GM11168 (cell line): ENCODE measurements around the gene ASCC1.

Source experiments
- in situ Hi-C: fragments of 300-500 bp; cut with MboI; formaldehyde crosslinking; loops from one replicate; pipeline ENCODE4 v1.12.0; 2022; ENCODE audit warnings: low sequenced_read_pairs; ENCODE audit not compliant: unreplicated experiment

ASCC1 gene

DNA sequence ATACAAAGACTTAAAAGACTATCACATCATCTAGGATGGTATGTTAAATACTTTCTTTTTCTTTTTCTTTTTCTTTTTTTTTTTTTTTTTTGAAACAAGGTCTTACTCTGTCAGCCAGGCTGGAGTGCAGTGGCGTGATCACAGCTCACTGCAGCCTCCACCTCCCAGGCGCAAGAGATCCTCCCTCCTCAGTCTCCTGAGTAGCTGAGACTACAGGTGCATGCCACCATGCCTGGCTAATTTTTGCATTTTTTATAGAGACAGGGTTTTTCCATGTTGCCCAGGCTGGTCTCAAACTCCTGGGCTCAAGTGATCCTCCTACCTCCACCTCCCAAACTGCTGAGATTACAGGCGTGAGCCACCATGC, 108.1 kb downstream of the ASCC1 start:
- in situ Hi-C loops: loop anchor here (25.0 kb wide), 1 partner anchor 229 kb away; no protein-coding TSS in a partner anchor

DNA sequence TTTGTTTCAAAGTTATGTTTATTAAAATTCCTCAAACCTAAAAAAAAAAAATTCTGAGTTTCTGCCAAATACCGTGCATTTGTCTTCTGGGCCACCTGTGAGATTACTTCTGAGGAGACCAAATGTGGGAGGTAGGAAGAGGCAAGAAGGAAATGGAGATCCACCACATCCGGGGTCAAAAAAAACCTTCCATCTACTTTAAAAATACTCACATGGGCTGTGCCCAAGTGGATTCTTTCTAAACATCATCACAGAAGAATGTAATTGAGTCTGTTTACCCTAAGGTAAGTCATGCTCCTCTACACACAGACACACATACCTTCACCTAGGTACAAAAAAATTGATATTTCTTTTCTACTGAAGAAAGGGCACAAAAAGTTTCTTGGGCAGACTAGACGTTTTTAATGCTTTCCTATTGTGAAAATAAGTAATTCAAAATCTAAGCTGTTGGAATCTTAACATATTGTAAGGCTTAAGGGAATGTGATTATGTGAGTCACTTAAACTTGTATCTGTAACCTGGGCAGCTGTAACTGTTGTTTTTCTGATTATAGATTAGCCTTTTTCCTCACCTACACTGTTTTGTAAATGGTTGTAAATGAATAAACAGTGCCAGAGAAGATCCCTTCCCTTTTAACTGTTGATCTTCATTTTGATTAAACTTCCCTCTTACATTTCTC, 108.6 kb downstream of the ASCC1 start:
- in situ Hi-C loops: loop anchor here (25.0 kb wide), 1 partner anchor 230 kb away; no protein-coding TSS in a partner anchor

DNA sequence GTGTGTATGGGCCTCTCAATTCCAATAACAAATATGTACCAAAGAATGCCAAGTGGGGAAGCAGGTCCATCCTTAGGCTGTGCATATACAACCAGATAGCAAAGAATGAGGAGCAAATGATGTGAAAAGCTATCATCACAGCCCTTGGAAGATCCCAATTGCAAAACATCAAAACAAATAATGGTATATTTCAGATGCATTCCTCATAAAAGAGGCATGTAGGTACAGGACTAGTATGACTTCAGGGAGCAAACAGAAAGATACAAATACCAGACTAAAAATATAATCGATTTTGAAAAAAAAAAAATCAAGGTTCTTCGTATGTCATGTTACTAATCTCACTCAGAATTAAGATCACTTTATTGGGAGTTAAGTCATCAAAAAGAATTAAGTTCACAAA, 109.2 kb downstream of the ASCC1 start:
- in situ Hi-C loops: loop anchor here (25.0 kb wide), 1 partner anchor 230 kb away; no protein-coding TSS in a partner anchor

DNA sequence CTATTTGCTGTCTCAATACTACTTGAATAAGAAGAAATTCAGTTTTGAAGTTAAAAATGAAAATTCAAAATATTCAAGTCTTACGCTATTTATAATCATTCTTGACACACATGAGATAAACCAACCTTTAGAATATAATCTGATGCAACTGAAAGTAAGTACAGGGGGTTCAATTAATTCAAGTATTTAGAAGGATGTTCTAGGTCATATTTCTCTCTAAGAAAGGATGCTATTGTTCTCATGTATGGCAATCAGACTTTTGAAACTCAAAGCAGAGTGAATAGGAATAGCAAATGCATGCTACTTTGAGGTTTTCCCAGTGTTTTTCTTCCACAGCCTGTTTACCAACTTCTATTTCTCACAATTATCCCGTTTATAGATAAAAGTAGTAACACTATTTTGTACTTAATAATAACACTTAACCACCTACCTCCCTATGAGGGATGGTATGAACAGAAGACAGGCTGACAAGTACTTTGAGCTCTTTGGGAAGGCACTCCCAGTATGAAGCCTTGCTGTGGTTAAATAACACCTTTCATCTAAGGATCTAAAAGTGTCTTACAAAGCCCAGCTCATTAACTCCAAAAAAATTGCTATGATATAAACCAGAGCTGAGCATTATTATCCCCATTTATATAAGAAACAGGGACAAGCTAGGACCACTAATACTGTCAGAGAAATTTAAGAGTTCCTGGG, 109.8 kb downstream of the ASCC1 start:
- in situ Hi-C loops: loop anchor here (25.0 kb wide), 1 partner anchor 231 kb away; no protein-coding TSS in a partner anchor

DNA sequence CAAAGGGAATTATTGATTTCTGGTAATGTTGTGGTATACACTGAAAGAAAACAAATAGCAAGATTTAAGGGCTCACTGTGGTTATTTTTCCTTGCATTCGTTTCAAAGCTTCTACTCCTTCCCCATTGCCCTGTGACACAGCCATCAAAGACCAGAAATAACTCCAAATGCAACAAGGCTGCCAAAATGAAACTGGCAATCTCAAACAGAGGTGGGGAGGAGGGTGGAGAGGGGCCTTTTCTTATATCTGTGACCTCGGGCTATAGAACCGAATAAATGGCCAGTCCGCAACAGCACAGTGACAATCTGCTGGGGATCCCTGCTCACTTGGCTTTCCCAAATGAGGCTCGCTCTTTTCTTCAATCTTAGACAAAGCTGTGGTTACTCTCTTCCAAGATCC, 110.4 kb downstream of the ASCC1 start:
- in situ Hi-C loops: loop anchor here (25.0 kb wide), 1 partner anchor 232 kb away; no protein-coding TSS in a partner anchor

DNA sequence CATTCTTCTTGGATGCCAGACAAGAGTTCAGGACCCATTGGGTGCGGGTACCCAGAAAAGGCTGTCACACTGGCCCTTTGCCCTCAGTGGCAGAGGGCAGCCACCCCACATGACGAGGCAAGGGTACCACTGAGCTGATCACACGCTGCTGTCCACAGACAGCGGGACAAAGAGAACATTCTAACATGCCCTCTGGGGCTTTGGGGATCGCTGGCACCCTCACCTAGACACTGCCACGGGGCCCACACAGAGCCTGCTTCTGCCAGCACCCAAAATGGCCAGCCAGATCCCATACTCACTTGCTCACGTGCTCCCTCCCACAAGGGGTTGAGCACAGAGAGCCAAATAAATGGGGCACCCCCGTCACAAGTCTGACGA, 111.0 kb downstream of the ASCC1 start:
- in situ Hi-C loops: loop anchor here (25.0 kb wide), 1 partner anchor 232 kb away; no protein-coding TSS in a partner anchor

DNA sequence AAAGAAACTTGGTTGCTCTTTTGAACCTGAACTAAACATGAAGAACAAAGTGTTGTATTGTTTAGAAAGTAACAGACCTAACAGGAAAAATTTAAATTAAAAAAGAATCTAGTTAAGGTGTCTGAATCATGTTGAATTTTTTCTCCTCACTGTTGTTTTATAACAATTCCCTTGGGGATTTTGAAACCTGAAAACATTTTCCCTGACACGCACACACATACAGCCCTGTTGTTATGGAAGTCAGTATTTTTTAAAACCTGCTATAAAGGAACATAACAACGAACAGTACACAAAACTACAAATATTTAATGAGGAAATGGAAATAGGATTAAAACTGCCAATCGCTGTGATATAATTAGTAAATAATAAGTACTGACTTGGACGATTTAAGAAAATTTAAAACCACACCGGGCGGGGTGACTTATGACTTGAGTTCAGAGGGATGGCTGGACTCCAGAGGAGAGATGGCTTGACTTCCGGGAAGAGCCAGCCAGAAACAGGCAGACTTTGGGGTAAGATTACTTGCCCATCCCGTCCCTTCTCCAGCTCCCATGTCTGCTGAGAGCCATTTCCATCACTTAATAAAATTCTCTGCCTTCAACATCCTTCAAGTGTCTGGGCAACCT, 111.5 kb downstream of the ASCC1 start:
- in situ Hi-C loops: loop anchor here (25.0 kb wide), 1 partner anchor 233 kb away; no protein-coding TSS in a partner anchor

DNA sequence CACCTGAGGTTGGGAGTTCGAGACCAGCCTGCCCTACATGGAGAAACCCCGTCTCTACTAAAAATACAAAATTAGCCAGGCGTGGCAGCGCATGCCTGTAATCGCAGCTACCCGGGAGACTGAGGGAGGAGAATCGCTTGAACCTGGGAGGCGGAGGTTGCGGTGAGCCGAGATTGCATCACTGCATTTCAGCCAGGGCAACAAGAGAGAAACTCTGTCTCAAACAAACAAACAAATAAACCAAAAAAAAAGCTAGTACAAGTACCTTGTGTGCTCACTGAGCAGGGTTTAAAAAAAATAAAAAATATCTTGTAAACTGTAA, 116.5 kb downstream of the ASCC1 start:
- in situ Hi-C loops: no loop called here

DNA sequence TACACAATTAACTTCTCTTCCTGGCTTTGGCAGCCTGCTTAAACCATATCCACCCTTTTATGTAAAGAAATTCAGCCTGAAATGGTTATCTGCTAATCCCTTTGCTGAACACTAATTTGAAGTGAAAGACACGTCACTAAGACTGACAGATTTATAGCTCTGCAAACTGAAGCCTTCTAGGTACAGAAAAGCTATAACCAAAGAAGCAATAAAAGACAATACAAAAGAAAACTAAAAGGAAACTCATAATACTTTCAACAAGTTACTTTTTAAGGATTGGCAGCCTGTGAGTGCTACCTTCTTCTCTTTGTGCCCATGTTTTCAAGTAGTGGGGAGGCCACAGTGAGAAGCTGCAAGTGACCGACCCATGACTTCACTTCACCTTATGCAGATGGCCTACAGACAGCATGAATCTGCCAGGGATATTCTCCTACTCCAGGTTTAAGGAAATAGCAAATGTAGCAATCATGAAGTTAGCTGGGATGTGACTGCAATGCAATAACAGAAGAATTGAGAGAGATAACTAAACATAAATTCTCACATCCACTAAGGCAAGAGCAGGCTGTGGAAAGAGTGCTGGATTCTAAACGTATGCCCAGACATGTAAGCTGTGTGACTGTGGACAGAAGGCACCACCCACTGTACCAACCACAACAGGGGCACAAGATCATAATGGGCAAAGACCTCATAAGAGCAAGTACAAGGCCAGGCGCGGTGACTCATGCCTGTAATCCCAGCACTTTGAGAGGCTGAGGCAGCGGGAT, 117.1 kb downstream of the ASCC1 start:
- in situ Hi-C loops: no loop called here

DNA sequence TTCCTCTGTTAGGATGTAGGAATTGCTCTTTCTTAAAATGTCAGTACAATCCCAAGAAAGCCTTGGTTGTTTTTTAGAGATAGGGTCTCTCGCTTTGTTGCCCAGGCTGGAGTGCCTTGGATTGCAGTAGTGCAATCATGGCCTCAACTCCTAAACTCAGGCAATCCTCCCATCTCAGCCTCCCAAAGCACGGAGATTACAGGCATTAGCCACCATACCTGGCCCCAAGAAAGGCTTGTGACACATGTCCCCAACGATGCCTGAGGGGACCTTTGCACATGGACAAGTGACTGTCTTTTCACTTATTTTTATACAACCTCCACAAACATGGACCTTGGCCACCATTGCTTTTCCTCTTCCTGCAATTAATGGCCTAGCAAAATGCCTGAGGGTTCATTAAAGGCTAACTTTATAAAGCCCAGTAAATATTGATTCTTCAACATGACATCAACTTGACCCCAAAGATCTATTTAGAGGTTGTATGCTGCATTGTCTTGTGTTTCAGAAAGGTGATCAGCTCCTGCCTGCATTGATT, 117.7 kb downstream of the ASCC1 start:
- in situ Hi-C loops: no loop called here

DNA sequence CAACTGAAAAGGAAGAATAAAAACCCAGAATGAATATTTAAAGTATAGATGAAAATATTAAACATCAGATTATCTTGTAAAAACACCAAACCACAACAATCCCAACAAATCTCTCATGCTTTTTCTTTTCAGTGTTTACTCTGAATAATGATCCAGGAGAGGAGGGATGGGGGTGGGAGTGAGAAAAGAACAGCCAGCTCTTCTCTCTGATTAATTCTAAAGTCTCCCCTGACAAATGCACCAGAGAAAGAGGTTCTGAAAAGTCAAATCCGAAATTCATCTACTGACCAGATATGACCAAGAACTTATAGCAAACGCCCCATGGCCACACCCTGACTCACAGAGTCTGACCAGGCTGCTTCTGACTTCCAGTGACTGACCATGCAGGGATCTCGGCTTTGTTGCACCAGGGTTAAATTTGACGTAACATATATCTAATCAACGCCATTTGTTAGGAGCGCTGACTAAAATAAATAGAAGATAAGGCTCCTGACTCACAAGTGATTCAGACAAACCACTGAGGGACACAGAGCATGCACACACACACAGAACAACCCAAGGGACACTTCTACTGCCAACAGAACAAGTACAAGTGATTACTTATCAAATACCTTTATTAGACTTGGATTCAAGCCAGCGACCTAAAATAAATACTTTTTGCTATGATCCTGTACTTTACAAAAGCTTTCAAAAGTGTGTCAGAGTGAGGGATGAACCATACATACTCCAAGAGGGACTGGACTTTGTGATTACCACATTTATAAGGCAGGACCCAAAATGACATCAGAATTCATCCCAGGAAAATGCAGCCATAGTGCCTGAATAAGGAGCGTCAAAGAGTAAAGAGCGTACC, 118.4 kb downstream of the ASCC1 start:
- in situ Hi-C loops: no loop called here

DNA sequence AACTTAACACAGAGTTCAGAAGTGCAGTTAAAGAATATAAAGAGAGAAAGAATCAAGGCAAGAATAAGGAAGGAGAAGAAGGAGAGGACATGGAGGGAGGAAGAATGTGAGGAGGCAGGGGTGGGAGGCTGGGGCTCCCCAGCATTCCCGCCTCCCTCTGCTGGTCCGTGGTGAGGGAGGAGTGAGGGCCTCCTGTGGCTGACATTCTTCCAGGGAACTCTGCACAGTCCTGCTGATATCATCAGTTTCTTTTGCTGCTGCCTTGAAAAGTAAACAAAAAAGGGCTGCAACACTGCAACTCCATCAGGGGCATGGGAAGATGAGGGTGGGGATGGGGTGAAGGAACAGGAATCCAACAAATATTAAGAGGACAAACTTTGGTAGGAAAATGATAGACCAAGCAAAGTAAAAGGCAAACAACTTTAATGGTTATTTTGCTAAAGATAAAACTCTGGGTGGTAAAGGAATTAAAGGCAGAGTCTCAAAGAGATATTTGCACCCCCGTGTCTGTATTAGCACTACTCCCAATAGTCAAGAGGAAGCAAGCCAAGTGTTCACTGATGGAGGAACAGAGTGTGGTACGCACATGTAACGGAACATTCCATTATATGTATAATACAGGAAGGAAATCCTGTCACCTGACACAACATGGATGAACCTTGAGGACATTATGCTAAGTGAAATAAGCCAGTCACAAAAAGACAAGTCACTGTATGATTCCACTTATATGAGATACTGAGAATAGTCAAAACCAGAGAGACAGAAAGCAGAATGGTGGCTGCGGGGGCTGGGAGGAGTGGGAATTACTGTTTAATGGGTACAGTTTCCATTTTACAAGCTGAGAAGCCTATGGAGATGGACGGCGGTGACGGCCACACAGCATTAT, 119.7 kb downstream of the ASCC1 start:
- in situ Hi-C loops: no loop called here

DNA sequence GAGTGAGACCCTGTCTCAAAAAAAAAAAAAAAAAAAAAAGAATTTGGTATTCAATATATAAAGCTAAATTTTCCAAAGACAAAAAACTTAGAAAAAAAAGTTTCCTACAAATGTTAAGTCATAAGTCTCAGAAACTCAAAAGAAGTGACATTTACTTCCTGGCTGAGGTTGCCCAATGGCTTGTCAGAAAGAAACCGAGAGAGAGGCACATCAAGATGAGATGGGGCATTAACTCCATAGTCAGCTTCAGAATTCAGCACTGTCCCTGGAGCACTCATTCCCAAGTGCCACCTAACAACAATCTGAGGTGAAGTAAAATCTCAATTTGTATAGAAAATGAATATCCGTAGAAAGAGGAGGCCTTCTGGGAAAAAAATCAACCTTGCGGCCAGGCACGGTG, 120.9 kb downstream of the ASCC1 start:
- in situ Hi-C loops: no loop called here

DNA sequence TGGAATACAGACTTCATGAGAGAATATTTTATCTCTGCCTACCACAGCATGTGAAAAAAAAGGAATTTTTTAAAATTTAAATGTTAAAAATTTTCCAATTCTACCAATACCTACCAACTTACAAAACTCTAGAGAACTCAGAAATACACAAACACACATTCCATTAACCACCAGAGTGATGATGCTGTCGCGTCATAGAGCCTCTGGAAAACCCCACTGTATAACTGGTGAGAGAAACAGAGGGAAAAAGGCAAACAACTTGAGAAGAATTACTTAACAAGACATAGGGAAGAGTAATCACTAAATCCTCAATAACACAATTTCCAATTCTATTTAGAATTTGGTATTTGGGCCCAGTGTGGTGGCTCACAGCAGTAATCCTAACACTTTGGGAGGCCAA, 121.5 kb downstream of the ASCC1 start:
- in situ Hi-C loops: no loop called here

DNA sequence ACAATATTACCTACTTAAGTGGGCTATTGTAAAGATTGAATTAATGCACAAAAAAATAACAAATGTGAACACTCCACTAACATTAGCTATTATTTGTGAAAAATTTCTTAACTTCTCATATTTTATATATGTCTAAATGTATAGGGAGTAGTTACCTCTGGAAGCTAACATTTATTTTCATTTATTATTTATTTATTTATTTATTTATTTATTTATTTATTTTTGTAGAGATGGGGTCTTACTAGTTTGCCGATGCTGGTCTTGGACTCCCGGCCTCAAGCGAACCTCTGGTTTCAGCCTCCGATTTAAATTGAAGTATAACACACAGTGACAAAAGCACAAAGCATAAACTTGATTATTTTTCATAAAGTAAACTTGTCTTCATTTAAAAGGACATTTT, 122.6 kb downstream of the ASCC1 start:
- in situ Hi-C loops: no loop called here

DNA sequence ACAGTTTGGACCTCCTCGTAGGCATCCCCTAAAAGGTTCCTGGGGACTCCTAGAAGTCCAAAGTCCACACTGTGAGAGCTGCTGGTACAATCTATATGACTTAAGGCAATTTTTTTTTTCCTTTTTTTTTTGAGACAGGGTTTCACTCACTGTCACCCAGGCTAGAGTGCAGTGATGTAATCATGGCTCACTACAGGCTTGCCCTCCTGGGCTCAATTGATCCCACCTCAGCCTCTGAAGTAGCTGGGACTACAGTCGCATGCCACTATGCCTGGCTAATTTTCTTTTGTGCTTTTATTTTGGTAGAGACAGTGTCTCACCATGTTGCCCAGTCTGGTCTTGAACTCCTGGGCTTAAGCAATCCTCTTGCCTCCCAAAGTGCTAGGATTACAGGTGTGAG, 123.1 kb downstream of the ASCC1 start:
- in situ Hi-C loops: no loop called here

DNA sequence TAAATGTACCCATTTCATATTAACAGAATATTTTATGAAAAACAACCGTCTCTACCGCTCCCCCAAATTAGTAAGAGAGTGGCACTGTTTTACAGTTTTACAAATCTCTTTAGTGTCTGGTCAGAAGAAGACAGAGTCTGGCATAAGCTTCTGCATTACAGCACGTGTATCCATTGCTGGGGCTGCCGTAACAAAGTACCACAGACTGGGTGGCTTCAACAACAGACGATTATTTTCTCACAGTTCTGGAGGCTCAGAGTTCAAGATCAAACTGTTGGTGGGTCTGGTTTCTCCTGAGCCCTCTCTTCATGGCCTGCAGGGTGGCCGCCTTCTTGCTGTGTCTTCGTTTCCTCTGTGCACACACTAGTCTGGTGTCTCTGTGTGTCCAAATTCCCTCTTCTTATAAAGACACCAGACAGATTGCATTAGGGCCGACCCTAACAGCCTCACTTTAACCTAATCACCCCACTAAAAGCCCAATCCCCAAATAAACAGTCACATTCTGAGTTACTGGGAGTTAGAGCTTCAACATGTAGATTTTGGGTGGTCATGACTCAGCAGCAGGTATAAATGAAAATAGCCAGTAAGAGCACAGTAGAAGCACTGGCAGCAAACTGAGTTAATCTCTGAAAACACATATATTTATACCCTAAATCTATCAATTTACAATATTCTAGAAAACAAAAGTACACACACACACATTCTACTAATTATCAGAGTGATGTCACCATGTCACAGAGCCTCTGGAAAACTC, 123.7 kb downstream of the ASCC1 start:
- in situ Hi-C loops: no loop called here

DNA sequence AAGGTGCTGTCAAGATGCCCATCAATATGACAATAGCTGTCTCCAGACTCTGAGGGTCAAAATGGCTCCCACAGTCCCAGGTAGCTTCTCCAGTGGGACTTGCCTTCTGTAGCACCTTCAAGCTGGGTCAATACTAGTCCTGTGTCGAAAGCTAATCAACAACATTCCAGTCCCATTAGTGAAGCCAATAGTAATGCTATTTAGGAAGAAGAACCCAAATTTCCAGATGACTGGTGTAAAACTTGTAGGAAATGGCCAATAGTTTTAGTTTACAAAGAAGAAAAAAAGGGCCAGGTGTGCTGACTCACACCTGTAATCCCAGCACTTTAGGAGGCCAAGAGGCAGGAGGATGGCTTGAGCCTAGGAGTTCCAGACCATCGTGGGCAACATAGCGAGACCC, 125.8 kb downstream of the ASCC1 start:
- in situ Hi-C loops: no loop called here
